OCI-LY1 (cell line): ENCODE measurements around the gene CTIF.

Experiments
- H2AFZ ChIP-seq: fragments of 200-600 bp; sonication (generic), shearing (Covaris generic); 2 replicates; pipeline ENCODE4 v1.6.0; 2014; ENCODE audit warnings: antibody characterized with exemption, mild to moderate bottlenecking, low read length
- H3F3A ChIP-seq: fragments of 200-600 bp; sonication (generic), shearing (Covaris generic); 2 replicates; pipeline ENCODE4 v1.6.0; 2014; ENCODE audit warnings: mild to moderate bottlenecking, antibody characterized with exemption, low read length, moderate library complexity; ENCODE audit not compliant: insufficient read depth
- H3K27ac ChIP-seq: fragments of 200-600 bp; sonication (generic); 2 replicates; pipeline ENCODE4 v1.5.1; 2014; ENCODE audit warnings: low read length, mixed run types, mild to moderate bottlenecking, low read depth; ENCODE audit not compliant: poor library complexity, severe bottlenecking
- H3K27me3 ChIP-seq: fragments of 200-600 bp; sonication (generic); 2 replicates; pipeline ENCODE4 v1.6.0; 2014; ENCODE audit warnings: antibody characterized with exemption, mild to moderate bottlenecking, low read length, moderate library complexity; ENCODE audit not compliant: insufficient read depth
- H3K36me3 ChIP-seq: fragments of 200-600 bp; sonication (generic); 2 replicates; pipeline ENCODE4 v1.6.1; 2014; ENCODE audit warnings: mild to moderate bottlenecking, antibody characterized with exemption, low read length, moderate library complexity, mixed read lengths; ENCODE audit not compliant: insufficient read depth
- H3K4me1 ChIP-seq: fragments of 200-600 bp; sonication (generic); 2 replicates; pipeline ENCODE4 v1.5.1; 2014; ENCODE audit warnings: mild to moderate bottlenecking, low read length, moderate library complexity; ENCODE audit not compliant: insufficient read depth, severe bottlenecking
- H3K4me2 ChIP-seq: fragments of 200-600 bp; sonication (generic), shearing (Covaris generic); 2 replicates; pipeline ENCODE4 v1.6.1; 2014; ENCODE audit warnings: low read length
- H3K4me3 ChIP-seq: fragments of 200-600 bp; sonication (generic); 2 replicates; pipeline ENCODE4 v1.5.1; 2014; ENCODE audit warnings: low read length, low read depth, mild to moderate bottlenecking, mixed read lengths; ENCODE audit not compliant: poor library complexity, severe bottlenecking
- H3K79me2 ChIP-seq: fragments of 200-600 bp; shearing (Covaris generic); 2 replicates; pipeline ENCODE4 v1.6.1; 2016; ENCODE audit warnings: mixed run types, low read length, mixed read lengths; ENCODE audit not compliant: insufficient read depth
- H3K9ac ChIP-seq: fragments of 200-600 bp; sonication (generic), shearing (Covaris generic); 2 replicates; pipeline ENCODE4 v1.6.1; 2014; ENCODE audit warnings: mild to moderate bottlenecking, low read length, mixed read lengths
- H3K9me2 ChIP-seq: fragments of 200-600 bp; sonication (generic), shearing (Covaris generic); 2 replicates; pipeline ENCODE4 v1.6.1; 2014; ENCODE audit warnings: low read depth, mild to moderate bottlenecking, low read length, mixed read lengths
- H3K9me3 ChIP-seq: fragments of 200-600 bp; shearing (Covaris generic); 2 replicates; pipeline ENCODE4 v1.6.1; 2014; ENCODE audit warnings: low read length, mixed read lengths
- H4K20me1 ChIP-seq: fragments of 200-600 bp; sonication (generic), shearing (Covaris generic); 2 replicates; pipeline ENCODE4 v1.6.0; 2016; ENCODE audit warnings: mild to moderate bottlenecking, low read length; ENCODE audit not compliant: insufficient read depth
- EZH2 ChIP-seq: fragments of 200-600 bp; sonication (generic), shearing (Covaris generic); IDR thresholded peaks from 2 replicates; pipeline ENCODE4 v1.8.0; 2017; ENCODE audit warnings: borderline replicate concordance, mixed run types, mild to moderate bottlenecking, antibody characterized with exemption, low read length, moderate library complexity, mixed read lengths
- TF ChIP-seq, protein P1 (sequence below): fragments of 200-600 bp; sonication (generic), shearing (Covaris generic); IDR thresholded peaks from 2 replicates; pipeline ENCODE4 v1.5.1; 2017; ENCODE audit warnings: mild to moderate bottlenecking, antibody characterized with exemption, low read length, moderate library complexity, mixed read lengths

CTIF gene

DNA sequence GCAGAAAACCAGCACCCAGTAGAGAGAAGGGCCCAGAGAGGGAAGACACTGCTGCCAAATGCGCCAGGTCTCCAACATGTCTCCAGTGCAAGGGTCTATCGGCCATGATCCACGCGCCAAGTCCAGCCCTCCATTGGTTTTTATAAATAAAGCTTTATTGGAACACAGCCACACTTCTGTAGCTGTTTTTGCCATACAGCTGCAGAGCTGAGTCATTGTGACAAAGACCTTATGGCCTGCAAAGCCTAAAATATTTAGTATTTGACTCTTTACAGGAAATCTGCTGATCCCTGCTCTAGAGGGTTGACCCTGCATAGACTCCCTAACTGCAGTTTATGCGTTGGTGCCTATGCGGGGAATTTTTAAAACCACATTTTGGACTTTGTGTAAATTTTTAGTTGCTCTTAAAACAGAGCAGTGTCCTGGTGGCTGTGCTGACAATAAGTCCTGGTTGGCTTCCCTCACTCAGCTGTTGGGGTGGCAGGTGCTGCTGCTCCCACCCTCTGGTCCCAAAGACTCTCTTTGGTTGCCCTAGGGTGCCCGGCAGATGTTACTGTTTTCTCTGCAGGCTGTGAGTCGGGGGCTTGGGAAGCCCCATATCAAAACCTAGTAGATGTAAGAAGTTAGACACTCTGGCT lies 154.9 kb downstream of the CTIF start:
- Histone ChIP-seq H3K4me3 (no peak overlapping the region), H3F3A (no peaks in the 10 kb centered on the region), H3K4me1 (no peaks in the 10 kb centered on the region), H2AFZ (no peak overlapping the region), H4K20me1 (no peaks in the 10 kb centered on the region), H3K36me3 (no peaks in the 10 kb centered on the region), H3K9ac (no peak overlapping the region), H3K27ac (no peak overlapping the region), H3K79me2 (no peaks in the 10 kb centered on the region), H3K9me2 (no peaks in the 10 kb centered on the region), H3K27me3 (no peaks in the 10 kb centered on the region; the same call in 1 of the 2 replicates), H3K4me2 (no peak overlapping the region), H3K9me3 (no peaks in the 10 kb centered on the region)
- no peak for TF ChIP-seq EZH2
- TF ChIP-seq, protein P1, sequence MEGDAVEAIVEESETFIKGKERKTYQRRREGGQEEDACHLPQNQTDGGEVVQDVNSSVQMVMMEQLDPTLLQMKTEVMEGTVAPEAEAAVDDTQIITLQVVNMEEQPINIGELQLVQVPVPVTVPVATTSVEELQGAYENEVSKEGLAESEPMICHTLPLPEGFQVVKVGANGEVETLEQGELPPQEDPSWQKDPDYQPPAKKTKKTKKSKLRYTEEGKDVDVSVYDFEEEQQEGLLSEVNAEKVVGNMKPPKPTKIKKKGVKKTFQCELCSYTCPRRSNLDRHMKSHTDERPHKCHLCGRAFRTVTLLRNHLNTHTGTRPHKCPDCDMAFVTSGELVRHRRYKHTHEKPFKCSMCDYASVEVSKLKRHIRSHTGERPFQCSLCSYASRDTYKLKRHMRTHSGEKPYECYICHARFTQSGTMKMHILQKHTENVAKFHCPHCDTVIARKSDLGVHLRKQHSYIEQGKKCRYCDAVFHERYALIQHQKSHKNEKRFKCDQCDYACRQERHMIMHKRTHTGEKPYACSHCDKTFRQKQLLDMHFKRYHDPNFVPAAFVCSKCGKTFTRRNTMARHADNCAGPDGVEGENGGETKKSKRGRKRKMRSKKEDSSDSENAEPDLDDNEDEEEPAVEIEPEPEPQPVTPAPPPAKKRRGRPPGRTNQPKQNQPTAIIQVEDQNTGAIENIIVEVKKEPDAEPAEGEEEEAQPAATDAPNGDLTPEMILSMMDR = no peak

DNA sequence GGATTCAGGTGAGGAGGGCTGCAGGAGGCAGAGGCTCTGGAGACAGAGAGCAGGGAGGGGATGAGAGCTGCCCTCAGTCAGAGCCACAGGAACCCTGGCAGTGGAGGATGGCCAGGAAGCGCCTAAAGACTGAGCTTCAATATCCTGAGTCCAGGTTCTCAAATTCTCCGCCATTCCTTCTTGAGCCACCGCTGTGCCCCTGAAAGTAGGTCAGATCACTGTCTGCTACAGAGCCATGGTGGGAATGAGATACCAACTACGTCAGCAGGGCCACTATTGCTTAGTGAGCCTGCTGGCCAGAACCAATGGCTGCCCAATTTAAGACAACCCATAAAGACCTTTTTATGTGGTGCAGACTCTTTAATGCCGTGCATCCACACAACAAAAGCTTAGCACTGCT lies 155.5 kb downstream of the CTIF start:
- Histone ChIP-seq H4K20me1 (no peaks in the 10 kb centered on the region), H3K27me3 (no peaks in the 10 kb centered on the region; the same call in 1 of the 2 replicates), H3K36me3 (no peaks in the 10 kb centered on the region), H3K27ac (no peak overlapping the region), H3K9me2 (no peaks in the 10 kb centered on the region), H2AFZ (no peak overlapping the region), H3F3A (no peaks in the 10 kb centered on the region), H3K4me3 (no peak overlapping the region), H3K4me1 (no peaks in the 10 kb centered on the region), H3K79me2 (no peaks in the 10 kb centered on the region), H3K9ac (no peak overlapping the region), H3K9me3 (no peaks in the 10 kb centered on the region), H3K4me2 (no peak overlapping the region)
- TF ChIP-seq, protein P1 = no peak
- no peak for TF ChIP-seq EZH2

DNA sequence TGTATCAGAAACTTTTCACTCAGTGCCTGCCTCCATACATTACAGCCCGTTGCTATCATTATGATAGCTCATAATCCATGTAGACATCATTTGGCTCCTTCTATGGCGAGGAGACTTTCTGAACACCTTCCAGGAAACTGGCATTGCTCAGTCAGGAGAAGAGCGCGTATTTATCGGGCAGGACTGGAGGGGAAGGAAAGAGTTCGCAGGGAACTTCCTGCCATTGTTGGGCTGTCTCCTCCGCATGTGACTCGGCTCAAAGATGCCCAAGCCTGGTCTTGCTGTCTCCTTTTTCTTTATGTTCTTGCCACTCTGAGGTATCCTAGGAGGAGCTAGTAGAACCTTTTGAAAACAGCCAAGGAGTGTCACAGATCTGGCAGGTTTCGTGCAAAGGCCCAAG lies 156.8 kb downstream of the CTIF start:
- H3K36me3 ChIP-seq = no peaks in the 10 kb centered on the region
- H3K9me3 ChIP-seq = no peaks in the 10 kb centered on the region
- H3K4me1 ChIP-seq = no peaks in the 10 kb centered on the region
- no peaks in the 10 kb centered on the region for H3K79me2 ChIP-seq
- no peak overlapping the region for H2AFZ ChIP-seq
- no peaks in the 10 kb centered on the region for H3F3A ChIP-seq
- no peaks in the 10 kb centered on the region for H4K20me1 ChIP-seq
- no peaks in the 10 kb centered on the region for H3K9me2 ChIP-seq
- H3K4me3 ChIP-seq = no peak overlapping the region
- no peak overlapping the region for H3K4me2 ChIP-seq
- no peak for TF ChIP-seq EZH2
- TF ChIP-seq, protein P1 = no peak
- no peak overlapping the region for H3K9ac ChIP-seq
- H3K27ac ChIP-seq = no peak overlapping the region
- H3K27me3 ChIP-seq = no peaks in the 10 kb centered on the region; the same call in 1 of the 2 replicates
